ENCODE results near the gene ALK.

ALK gene

DNA sequence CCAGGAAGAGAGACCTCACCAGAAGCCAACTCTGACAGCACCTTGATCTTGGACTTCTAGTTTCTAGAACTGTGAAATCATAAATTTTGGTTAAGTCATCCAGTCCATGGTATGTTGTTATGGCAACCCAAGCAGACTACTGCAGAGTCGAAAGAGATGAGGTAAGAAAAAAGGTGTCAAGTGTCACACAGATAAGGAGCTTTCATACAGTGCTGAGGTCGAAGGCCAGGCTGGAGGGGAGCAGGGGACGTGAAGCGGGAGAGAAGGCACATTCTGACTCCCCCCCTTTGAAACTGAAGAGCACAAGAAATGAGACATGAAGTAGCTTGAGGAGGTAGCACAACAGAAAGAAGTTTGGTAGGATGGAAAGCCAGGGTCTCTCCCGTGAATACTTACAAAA is 110.4 kb downstream of the ALK start (continued):
- TF ChIP-seq, protein P1, sequence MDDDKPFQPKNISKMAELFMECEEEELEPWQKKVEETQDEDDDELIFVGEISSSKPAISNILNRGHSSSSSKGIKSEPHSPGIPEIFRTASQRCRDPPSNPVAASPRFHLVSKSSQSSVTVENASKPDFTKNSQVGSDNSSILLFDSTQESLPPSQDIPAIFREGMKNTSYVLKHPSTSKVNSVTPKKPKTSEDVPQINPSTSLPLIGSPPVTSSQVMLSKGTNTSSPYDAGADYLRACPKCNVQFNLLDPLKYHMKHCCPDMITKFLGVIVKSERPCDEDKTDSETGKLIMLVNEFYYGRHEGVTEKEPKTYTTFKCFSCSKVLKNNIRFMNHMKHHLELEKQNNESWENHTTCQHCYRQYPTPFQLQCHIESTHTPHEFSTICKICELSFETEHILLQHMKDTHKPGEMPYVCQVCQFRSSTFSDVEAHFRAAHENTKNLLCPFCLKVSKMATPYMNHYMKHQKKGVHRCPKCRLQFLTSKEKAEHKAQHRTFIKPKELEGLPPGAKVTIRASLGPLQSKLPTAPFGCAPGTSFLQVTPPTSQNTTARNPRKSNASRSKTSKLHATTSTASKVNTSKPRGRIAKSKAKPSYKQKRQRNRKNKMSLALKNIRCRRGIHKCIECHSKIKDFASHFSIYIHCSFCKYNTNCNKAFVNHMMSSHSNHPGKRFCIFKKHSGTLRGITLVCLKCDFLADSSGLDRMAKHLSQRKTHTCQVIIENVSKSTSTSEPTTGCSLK (tag by site-specific recombination; IDR thresholded peaks at IDR 0.05), result no peak
- no peak for TF ChIP-seq ZNF473 (tag by site-specific recombination; IDR thresholded peaks at IDR 0.05)
- no peak for TF ChIP-seq OVOL3 (tag by site-specific recombination; IDR thresholded peaks at IDR 0.05)
- TF ChIP-seq ZNF138 (tag by site-specific recombination; IDR thresholded peaks at IDR 0.05; ENCODE audit: borderline replicate concordance), result no peak
- TF ChIP-seq, protein P2, sequence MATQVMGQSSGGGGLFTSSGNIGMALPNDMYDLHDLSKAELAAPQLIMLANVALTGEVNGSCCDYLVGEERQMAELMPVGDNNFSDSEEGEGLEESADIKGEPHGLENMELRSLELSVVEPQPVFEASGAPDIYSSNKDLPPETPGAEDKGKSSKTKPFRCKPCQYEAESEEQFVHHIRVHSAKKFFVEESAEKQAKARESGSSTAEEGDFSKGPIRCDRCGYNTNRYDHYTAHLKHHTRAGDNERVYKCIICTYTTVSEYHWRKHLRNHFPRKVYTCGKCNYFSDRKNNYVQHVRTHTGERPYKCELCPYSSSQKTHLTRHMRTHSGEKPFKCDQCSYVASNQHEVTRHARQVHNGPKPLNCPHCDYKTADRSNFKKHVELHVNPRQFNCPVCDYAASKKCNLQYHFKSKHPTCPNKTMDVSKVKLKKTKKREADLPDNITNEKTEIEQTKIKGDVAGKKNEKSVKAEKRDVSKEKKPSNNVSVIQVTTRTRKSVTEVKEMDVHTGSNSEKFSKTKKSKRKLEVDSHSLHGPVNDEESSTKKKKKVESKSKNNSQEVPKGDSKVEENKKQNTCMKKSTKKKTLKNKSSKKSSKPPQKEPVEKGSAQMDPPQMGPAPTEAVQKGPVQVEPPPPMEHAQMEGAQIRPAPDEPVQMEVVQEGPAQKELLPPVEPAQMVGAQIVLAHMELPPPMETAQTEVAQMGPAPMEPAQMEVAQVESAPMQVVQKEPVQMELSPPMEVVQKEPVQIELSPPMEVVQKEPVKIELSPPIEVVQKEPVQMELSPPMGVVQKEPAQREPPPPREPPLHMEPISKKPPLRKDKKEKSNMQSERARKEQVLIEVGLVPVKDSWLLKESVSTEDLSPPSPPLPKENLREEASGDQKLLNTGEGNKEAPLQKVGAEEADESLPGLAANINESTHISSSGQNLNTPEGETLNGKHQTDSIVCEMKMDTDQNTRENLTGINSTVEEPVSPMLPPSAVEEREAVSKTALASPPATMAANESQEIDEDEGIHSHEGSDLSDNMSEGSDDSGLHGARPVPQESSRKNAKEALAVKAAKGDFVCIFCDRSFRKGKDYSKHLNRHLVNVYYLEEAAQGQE (tag by site-specific recombination; IDR thresholded peaks at IDR 0.05), result no peak
- TF ChIP-seq ZNF626 (tag by site-specific recombination; IDR thresholded peaks at IDR 0.05), result no peak
- no peak for TF ChIP-seq ZNF211 (tag by site-specific recombination; IDR thresholded peaks at IDR 0.05; ENCODE audit: low read depth)
- TF ChIP-seq PRDM1 (tag by site-specific recombination; IDR thresholded peaks at IDR 0.05), result no peak
- TF ChIP-seq ZNF114 (tag by site-specific recombination; IDR thresholded peaks at IDR 0.05), result no peak
- no peak for TF ChIP-seq ZNF529 (tag by site-specific recombination; IDR thresholded peaks at IDR 0.05; ENCODE audit: insufficient replicate concordance)
- TF ChIP-seq, protein P3, sequence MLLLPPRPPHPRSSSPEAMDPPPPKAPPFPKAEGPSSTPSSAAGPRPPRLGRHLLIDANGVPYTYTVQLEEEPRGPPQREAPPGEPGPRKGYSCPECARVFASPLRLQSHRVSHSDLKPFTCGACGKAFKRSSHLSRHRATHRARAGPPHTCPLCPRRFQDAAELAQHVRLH (tag by site-specific recombination; IDR thresholded peaks at IDR 0.05), result no peak

DNA sequence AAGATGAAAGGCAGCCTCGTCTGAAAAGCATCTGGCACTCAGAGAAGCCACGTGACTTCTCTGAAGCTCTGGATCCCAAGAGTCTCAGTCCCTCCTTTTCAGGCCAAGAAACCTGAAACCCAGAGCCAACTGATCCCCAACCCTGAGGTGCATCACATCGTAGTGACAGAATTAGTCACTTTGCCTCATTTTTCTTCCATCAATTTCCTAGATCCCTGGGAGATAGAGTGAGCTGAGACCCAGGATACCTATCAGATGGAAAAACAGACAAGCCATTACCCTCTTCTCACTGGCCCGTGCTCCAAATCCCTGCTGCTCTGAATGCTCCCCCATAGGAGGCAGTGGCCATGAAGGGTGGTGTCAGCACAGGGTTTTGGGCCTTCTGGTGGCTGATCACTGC is 113.1 kb downstream of the ALK start:
- ChIA-PET CTCF (no interaction called here), POLR2A (no interaction called here)
- TF ChIP-seq, protein P4, sequence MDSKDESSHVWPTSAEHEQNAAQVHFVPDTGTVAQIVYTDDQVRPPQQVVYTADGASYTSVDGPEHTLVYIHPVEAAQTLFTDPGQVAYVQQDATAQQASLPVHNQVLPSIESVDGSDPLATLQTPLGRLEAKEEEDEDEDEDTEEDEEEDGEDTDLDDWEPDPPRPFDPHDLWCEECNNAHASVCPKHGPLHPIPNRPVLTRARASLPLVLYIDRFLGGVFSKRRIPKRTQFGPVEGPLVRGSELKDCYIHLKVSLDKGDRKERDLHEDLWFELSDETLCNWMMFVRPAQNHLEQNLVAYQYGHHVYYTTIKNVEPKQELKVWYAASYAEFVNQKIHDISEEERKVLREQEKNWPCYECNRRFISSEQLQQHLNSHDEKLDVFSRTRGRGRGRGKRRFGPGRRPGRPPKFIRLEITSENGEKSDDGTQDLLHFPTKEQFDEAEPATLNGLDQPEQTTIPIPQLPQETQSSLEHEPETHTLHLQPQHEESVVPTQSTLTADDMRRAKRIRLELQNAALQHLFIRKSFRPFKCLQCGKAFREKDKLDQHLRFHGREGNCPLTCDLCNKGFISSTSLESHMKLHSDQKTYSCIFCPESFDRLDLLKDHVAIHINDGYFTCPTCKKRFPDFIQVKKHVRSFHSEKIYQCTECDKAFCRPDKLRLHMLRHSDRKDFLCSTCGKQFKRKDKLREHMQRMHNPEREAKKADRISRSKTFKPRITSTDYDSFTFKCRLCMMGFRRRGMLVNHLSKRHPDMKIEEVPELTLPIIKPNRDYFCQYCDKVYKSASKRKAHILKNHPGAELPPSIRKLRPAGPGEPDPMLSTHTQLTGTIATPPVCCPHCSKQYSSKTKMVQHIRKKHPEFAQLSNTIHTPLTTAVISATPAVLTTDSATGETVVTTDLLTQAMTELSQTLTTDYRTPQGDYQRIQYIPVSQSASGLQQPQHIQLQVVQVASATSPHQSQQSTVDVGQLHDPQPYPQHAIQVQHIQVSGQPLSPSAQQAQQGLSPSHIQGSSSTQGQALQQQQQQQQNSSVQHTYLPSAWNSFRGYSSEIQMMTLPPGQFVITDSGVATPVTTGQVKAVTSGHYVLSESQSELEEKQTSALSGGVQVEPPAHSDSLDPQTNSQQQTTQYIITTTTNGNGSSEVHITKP (tag by site-specific recombination; IDR thresholded peaks at IDR 0.05), result no peak
- no peak for TF ChIP-seq ZNF23 (tag by site-specific recombination; IDR thresholded peaks at IDR 0.05; ENCODE audit: borderline replicate concordance)
- TF ChIP-seq, protein P5, sequence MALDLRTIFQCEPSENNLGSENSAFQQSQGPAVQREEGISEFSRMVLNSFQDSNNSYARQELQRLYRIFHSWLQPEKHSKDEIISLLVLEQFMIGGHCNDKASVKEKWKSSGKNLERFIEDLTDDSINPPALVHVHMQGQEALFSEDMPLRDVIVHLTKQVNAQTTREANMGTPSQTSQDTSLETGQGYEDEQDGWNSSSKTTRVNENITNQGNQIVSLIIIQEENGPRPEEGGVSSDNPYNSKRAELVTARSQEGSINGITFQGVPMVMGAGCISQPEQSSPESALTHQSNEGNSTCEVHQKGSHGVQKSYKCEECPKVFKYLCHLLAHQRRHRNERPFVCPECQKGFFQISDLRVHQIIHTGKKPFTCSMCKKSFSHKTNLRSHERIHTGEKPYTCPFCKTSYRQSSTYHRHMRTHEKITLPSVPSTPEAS (tag by site-specific recombination; IDR thresholded peaks at IDR 0.05), result no peak
- TF ChIP-seq, protein P6, sequence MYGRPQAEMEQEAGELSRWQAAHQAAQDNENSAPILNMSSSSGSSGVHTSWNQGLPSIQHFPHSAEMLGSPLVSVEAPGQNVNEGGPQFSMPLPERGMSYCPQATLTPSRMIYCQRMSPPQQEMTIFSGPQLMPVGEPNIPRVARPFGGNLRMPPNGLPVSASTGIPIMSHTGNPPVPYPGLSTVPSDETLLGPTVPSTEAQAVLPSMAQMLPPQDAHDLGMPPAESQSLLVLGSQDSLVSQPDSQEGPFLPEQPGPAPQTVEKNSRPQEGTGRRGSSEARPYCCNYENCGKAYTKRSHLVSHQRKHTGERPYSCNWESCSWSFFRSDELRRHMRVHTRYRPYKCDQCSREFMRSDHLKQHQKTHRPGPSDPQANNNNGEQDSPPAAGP (tag by site-specific recombination; IDR thresholded peaks at IDR 0.05), result no peak
- no peak for TF ChIP-seq ZNF501 (tag by site-specific recombination; IDR thresholded peaks at IDR 0.05)
- no peaks in the 10 kb centered on the region for H3K36me3 ChIP-seq (ENCODE audit: control insufficient read depth in 2 of 2, insufficient read depth in 1 of 2, low read length in 2 of 2)
- H3K4me3 ChIP-seq (ENCODE audit: low read depth, low read length), result no peak overlapping the region
- peaks cover 5% of the 10 kb centered on the region for H3K4me1 ChIP-seq (ENCODE audit: control insufficient read depth, insufficient read depth, low read length)
- no peaks in the 10 kb centered on the region for H3K9me3 ChIP-seq (ENCODE audit: control insufficient read depth, insufficient read depth, low read depth, low read length)
- H3K27ac ChIP-seq (ENCODE audit: extremely low read depth, low read depth, low read length), result no peak overlapping the region

All from HEK293 (cell line).